Tibial nerve (tissue), 4 donors: Measurements from ENCODE around the gene MYLIP. TPM values are rescaled to one million over a fixed set of nuclear protein-coding genes. Genes with fewer than 3 reads are reported as not detected.

Experiments used
- DNase-seq, 2 donors: peaks; one replicate each; pipeline ENCODE4 v3.0.0-alpha.2; 2019; ENCODE audit warnings: low spot score in 2 of 2
- H3K27ac ChIP-seq, 4 donors: fragments of 200-600 bp; sonication (generic) in 3 of 4; one replicate each; pipeline ENCODE4 v1.5.1; 2017 to 2019; ENCODE audit warnings: mild to moderate bottlenecking in 1 of 4
- H3K27me3 ChIP-seq, 2 donors: fragments of 200-600 bp; sonication (generic) in 1 of 2; one replicate each; pipeline versions ENCODE4 v1.5.1 to v1.6.0; 2017 to 2019
- H3K36me3 ChIP-seq, 3 donors: fragments of 200-600 bp; sonication (generic); one replicate each; pipeline ENCODE4 v1.5.1; 2018 to 2019
- H3K4me1 ChIP-seq, 4 donors: fragments of 200-600 bp; sonication (generic) in 3 of 4; one replicate each; pipeline ENCODE4 v1.5.1; 2017 to 2019
- H3K4me3 ChIP-seq, 4 donors: fragments of 200-600 bp; sonication (generic) in 3 of 4; one replicate each; pipeline ENCODE4 v1.5.1; 2017 to 2019; ENCODE audit warnings: mild to moderate bottlenecking in 1 of 4, moderate library complexity in 1 of 4
- H3K9me3 ChIP-seq, 4 donors: fragments of 200-600 bp; sonication (generic) in 3 of 4; one replicate each; pipeline ENCODE4 v1.5.1; 2017 to 2019
- CTCF ChIP-seq, 5 experiments: fragments of 200-600 bp in 3 of 5; fragments of 450-650 bp in 2 of 5; sonication (generic) in 3 of 5; IDR thresholded peaks; one replicate each; pipeline ENCODE4 v1.5.1; 2016 to 2019; ENCODE audit warnings: antibody characterized with exemption in 5 of 5, mild to moderate bottlenecking in 3 of 5, moderate library complexity in 2 of 5
- EP300 ChIP-seq, 2 donors: sonication (generic); formaldehyde crosslinking; IDR thresholded peaks; one replicate each; pipeline ENCODE4 v1.6.1; 2017; ENCODE audit warnings: antibody characterized with exemption in 2 of 2, mild to moderate bottlenecking in 1 of 2
- POLR2A ChIP-seq, 2 donors: fragments of 450-650 bp; IDR thresholded peaks; one replicate each; pipeline ENCODE4 v1.6.1; 2017; ENCODE audit warnings: antibody characterized with exemption in 2 of 2, mild to moderate bottlenecking in 2 of 2, moderate library complexity in 2 of 2
- WGBS, 2 donors: methylation state at CpG; one replicate each; pipeline ENCODE4 v1.1.5; 2018; 5-methylcytosine and 5-hydroxymethylcytosine counted together
- total RNA-seq, 4 donors: library from RNA; depleted of rRNA; stranded (reverse); fragments of >200 nt; gene quantifications; one replicate each; pipeline ENCODE4 v1.1.0, GENCODE V29; 2016

MYLIP gene
- total RNA-seq, 4 donors from 2014 or later: 23.4 to 43.3 (median 29.7) TPM

GRCh38 chr6:16184129-16184528, 55.2 kb downstream of the MYLIP start:
- Histone ChIP-seq H3K36me3 (no peaks in the 10 kb centered on the region), H3K4me1 (peaks cover 0 to 9% (median 0%) of the 10 kb centered on the region in 4 donors), H3K4me3 (no peak overlapping the region), H3K27ac (no peak overlapping the region), H3K27me3 (no peaks in the 10 kb centered on the region), H3K9me3 (no peaks in the 10 kb centered on the region)
- TF ChIP-seq EP300 (IDR thresholded peaks at IDR 0.05) (no peak), CTCF (IDR thresholded peaks at IDR 0.05) (peak in 1 of 5 experiments; percentile 22)
- 55 to 58% methylated on average over 3 of the region's 3 CpGs for whole genome bisulfite sequencing, 2 donors
- no peak for DNase-seq

GRCh38 chr6:16184551-16184950, 55.7 kb downstream of the MYLIP start:
- Histone ChIP-seq H3K9me3 (no peaks in the 10 kb centered on the region), H3K36me3 (no peaks in the 10 kb centered on the region), H3K4me3 (no peak overlapping the region), H3K27ac (no peak overlapping the region), H3K27me3 (no peaks in the 10 kb centered on the region), H3K4me1 (peaks cover 0 to 9% (median 0%) of the 10 kb centered on the region in 4 donors)
- WGBS, 2 donors: 79 to 88% methylated on average over 3 of the region's 3 CpGs
- TF ChIP-seq CTCF (IDR thresholded peaks at IDR 0.05) (no peak), EP300 (IDR thresholded peaks at IDR 0.05) (no peak), POLR2A (IDR thresholded peaks at IDR 0.05) (no peak)
- DNase-seq: no peak

GRCh38 chr6:16187176-16187575, 58.3 kb downstream of the MYLIP start:
- no peak for DNase-seq
- no peak overlapping the region for H3K4me3 ChIP-seq
- H3K4me1 ChIP-seq: peaks cover 0 to 9% (median 3%) of the 10 kb centered on the region in 4 donors
- no peaks in the 10 kb centered on the region for H3K9me3 ChIP-seq
- TF ChIP-seq POLR2A (IDR thresholded peaks at IDR 0.05): no peak
- TF ChIP-seq EP300 (IDR thresholded peaks at IDR 0.05): no peak
- TF ChIP-seq CTCF (IDR thresholded peaks at IDR 0.05): no peak
- no peak overlapping the region for H3K27ac ChIP-seq
- no peaks in the 10 kb centered on the region for H3K36me3 ChIP-seq
- H3K27me3 ChIP-seq: no peaks in the 10 kb centered on the region
- WGBS, 2 donors: 71 to 76% methylated on average over 2 of the region's 2 CpGs

- TF ChIP-seq POLR2A (IDR thresholded peaks at IDR 0.05) (no peak), EP300 (IDR thresholded peaks at IDR 0.05) (no peak), CTCF (IDR thresholded peaks at IDR 0.05) (no peak)
- H3K27me3 ChIP-seq: no peaks in the 10 kb centered on the region
- no peaks in the 10 kb centered on the region for H3K36me3 ChIP-seq
- H3K27ac ChIP-seq: no peak overlapping the region
- H3K4me1 ChIP-seq: peaks cover 0 to 6% (median 0%) of the 10 kb centered on the region in 4 donors
- no peaks in the 10 kb centered on the region for H3K9me3 ChIP-seq
- H3K4me3 ChIP-seq: no peak overlapping the region
- WGBS, 2 donors: 45 to 51% methylated on average over 1 of the region's 1 CpG
- DNase-seq: no peak
Measured at GRCh38 chr6:16190214-16190613, 61.3 kb downstream of the MYLIP start.

- DNase-seq: no peak
- no peaks in the 10 kb centered on the region for H3K27me3 ChIP-seq
- TF ChIP-seq POLR2A (IDR thresholded peaks at IDR 0.05) (no peak), CTCF (IDR thresholded peaks at IDR 0.05) (no peak), EP300 (IDR thresholded peaks at IDR 0.05) (no peak)
- H3K36me3 ChIP-seq: no peaks in the 10 kb centered on the region
- no peak overlapping the region for H3K4me3 ChIP-seq
- peaks cover 0 to 13% (median 3%) of the 10 kb centered on the region in 4 donors for H3K4me1 ChIP-seq
- no peak overlapping the region for H3K27ac ChIP-seq
- no peaks in the 10 kb centered on the region for H3K9me3 ChIP-seq
- WGBS, 2 donors: 67 to 68% methylated on average over 14 of the region's 14 CpGs
Measured at GRCh38 chr6:16196260-16196983, 67.5 kb downstream of the MYLIP start.
